NCI-H82 treated with DMSO at 0.1 percent for 48 hours (cell line): Measurements from ENCODE around the gene SMG7.

ENCODE experiments used
- DNase-seq: peaks from one replicate; lab custom pipeline; 2025; ENCODE audit not compliant: unreplicated experiment; lab: John Stamatoyannopoulos, UW

SMG7 gene

GRCh38 chr1:183466781-183467180 lies 5.5 kb upstream of the SMG7 start:
- no peak for DNase-seq

- DNase-seq, result no peak
These were observed 4.6 kb upstream of the SMG7 start for GRCh38 chr1:183467687-183468086.

GRCh38 chr1:183470147-183470960 lies 1.9 kb upstream of the SMG7 start:
- DNase-seq, result peak; percentile 80

GRCh38 chr1:183470961-183471742 lies 1.1 kb upstream of the SMG7 start:
- peak; percentile 80 for DNase-seq

- peak; percentile 99 for DNase-seq
These were observed 384 bp upstream of the SMG7 start for GRCh38 chr1:183471743-183472487.

- no peak for DNase-seq
These were observed 878 bp downstream of the SMG7 start for GRCh38 chr1:183473217-183473536.

GRCh38 chr1:183476081-183476480 lies 3.8 kb downstream of the SMG7 start:
- DNase-seq, result no peak

- no peak for DNase-seq
These were observed 5.9 kb downstream of the SMG7 start for GRCh38 chr1:183477986-183478781.

GRCh38 chr1:183480971-183481441 lies 8.7 kb downstream of the SMG7 start:
- peak; percentile 68 for DNase-seq

- peak; percentile 27 for DNase-seq
These were observed 10.9 kb downstream of the SMG7 start for GRCh38 chr1:183483224-183483623.

- no peak for DNase-seq
These were observed 12.0 kb downstream of the SMG7 start for GRCh38 chr1:183484254-183484653.

- no peak for DNase-seq
These were observed 12.6 kb downstream of the SMG7 start for GRCh38 chr1:183484851-183485250.

- DNase-seq, result no peak
These were observed 15.6 kb downstream of the SMG7 start for GRCh38 chr1:183487674-183488442.

- no peak for DNase-seq
These were observed 18.6 kb downstream of the SMG7 start for GRCh38 chr1:183490932-183491331.

- DNase-seq, result no peak
These were observed 21.4 kb downstream of the SMG7 start for GRCh38 chr1:183493540-183494245.

GRCh38 chr1:183495420-183495819 lies 23.1 kb downstream of the SMG7 start:
- DNase-seq, result no peak

GRCh38 chr1:183497218-183497617 lies 24.9 kb downstream of the SMG7 start:
- DNase-seq, result no peak

- no peak for DNase-seq
These were observed 26.2 kb downstream of the SMG7 start for GRCh38 chr1:183498342-183498991.
